HTERT RPE-1 (cell line): ENCODE measurements around the gene SPR.
"Not testable (repeated sequence)": the region's sequence is repeated elsewhere in the genome, so short reads cannot be mapped to it uniquely, and the experiment has no call there.

Experiments
- in situ Hi-C: fragments of 300-500 bp; cut with MboI; formaldehyde crosslinking; loops from 4 replicates; pipeline ENCODE4 v1.14.3; 2020; ENCODE audit warnings: low sequenced_read_pairs

SPR gene

DNA sequence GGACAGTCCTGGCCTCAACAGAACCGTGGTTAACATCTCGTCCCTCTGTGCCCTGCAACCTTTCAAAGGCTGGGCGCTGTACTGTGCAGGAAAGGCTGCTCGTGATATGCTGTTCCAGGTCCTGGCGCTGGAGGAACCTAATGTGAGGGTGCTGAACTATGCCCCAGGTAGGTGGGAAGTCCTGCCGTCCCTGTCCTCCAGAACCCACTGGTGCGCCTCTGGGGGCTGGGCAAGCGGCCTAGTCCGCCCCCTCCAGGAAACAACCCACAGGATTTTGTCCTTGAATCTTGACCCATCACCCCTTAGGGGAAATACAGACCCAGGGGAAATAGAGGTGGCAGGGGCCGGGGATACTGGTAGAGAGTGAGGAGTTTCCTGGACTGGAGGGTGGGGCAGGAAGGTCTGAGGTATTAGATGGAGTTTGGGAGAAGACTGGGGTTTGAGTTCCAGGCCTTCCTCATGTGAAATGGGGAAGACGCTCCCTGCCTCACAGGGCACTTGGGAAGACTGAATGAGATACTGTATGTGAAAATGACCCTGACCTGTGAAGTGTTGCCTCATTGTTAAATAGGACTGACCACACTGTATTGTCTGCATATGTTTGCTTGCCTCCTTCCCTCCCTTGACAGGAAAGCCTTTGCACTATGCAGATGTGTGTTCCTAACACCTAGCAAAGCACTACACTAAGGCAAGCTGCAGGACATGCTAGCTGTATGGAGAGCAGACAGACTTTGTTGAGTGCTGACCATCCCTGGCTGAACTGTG, 1.4 kb downstream of the SPR start:
- in situ Hi-C loops = no loop called here

DNA sequence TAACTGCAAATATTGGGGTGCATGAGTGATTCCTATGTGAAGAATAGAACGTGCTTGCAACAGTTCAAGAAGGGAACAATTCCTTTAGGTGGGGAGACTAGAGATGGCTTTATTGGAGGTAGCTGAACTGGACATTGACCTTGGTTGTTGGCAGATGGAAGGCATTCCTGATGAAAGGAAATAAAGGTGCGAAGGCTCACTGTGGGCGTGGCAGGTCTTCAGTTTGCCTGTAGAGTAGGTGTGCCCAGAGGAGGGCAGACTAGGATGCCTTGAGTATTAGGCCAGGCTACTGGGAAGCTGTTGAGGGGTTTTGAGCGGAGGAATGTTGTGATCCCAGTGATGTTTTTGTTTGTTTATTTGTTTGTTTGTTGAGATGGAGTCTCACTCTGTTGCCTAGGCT, 2.8 kb downstream of the SPR start:
- in situ Hi-C loops = no loop called here

DNA sequence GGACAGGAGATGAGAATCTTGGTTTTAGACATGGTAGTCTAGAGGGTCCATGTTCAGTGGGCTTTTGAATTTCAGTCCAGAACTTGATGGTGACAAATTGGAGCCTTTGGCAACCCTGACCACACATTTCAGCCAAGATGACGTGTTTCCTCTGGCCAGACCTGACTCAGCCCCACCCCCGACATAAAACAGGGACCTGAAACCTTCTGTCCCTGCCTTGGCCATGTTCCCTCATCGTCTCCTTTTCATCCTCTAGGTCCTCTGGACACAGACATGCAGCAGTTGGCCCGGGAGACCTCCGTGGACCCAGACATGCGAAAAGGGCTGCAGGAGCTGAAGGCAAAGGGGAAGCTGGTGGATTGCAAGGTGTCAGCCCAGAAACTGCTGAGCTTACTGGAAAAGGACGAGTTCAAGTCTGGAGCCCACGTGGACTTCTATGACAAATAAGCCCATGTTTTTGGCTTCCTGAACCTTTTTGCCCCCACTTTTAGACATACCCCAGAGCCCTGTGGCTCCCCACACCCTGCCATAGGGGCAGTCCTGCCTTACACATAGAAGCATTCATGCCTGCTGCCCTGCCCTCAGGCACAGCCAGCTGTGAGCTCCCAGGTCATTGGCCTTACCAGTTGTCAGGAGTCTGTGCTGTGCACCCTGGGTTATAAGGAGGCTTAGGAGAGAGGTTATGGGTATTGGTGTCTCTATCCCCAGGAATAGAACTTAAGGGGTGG, 4.0 kb downstream of the SPR start:
- in situ Hi-C loops = no loop called here

DNA sequence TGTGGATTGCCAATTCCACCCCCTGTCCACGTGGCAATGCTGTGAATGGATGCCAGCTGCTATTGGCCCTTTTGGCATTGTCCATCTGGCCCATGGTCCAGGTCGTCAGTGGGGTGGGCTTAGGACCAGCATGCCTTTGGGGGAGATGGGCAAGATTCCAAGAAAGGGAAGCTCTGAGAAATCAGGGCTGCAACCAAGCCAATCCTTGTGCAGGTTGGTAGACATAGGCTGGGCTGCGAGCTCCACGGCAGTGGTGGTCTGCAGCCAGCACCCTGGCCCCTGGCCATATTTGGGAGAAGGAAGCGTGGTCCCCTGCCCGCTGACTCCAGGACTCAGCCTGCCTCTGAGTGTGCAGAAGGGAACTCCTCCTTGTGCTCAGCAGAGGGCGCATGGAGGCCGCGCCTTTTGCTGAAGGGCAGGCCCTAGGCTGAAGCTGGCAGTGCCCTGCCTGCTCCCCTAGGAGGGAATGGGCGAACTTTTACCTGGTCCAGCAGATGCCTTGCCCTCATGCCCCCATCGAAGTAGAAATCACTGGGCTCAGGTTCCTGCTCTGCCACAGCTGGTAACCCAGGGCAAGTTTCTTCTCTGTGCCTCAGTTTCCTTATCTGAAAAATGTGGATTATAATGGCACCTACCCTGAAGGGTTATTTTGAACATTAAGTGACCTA, 5.4 kb downstream of the SPR start:
- in situ Hi-C loops = no loop called here

GRCh38 chr2:72893594-72894319, 6.5 kb downstream of the SPR start:
- in situ Hi-C loops = no loop called here

DNA sequence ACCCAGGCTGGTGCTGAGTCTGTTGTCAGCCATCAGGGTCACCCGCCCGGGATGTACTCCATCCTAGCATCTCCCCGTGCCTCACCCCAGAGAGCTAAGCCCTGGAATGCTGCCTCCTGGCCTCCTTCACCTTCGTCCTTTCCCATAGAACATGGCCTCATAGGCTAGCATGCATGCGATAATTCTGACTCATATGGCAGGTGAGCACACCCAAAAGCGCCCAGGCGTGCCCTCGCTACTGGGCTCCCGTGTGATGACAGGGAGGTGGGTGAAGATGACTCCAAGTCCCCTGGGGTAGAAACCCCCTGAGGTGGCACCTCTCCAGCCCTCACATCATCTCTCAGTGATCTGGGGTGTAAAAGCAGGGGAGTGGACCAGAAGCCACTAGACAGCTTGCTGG, 7.3 kb downstream of the SPR start:
- in situ Hi-C loops = no loop called here

DNA sequence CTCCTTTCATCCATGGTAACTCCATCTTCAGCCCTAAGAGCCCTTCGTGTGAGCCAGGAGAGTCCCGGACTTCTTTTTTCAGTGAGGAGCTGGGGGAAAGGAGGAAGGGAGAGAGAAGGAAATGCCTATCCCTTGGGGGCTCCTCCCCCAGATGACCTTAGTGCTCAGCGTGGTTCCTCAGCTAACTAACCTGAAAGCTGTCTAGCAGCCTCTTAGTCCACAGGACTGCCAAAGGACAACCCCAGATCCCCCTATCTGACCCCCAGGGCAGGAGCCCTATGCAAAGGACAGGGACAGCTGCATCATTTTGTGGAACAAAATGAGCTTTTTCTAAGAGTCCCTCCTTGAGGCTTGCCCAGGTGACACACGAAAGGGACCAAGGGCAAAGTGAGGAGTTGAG, 7.9 kb downstream of the SPR start:
- in situ Hi-C loops = no loop called here

DNA sequence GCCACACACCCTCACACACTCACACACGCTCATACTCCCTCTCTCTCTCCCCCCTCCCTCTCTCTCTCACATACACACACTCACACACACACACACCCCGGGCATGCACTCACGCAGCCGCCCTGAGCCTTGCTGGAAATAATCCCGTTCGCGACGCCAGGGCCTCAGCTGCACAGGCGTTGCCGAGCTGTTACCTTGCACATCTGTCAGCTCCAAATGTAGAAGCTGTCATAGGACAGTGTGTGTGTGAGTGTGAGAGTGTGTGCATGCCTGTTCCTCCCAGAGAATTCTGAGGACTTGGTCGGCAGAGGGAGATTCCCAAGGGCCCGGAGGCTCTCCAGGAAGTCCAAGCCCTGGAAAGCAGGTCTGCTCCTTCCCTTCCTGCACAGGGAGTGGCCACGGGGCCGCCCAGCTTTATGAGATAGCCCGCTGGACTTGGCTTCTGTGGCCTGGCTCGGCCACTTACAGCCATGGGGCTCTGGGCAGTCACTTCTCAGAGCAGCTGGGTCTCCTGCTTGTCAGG, 8.6 kb downstream of the SPR start:
- in situ Hi-C loops = no loop called here

GRCh38 chr2:72896446-72896845, 9.2 kb downstream of the SPR start:
- in situ Hi-C loops = no loop called here

- in situ Hi-C loops = no loop called here
These were observed 10.8 kb downstream of the SPR start for GRCh38 chr2:72897785-72898584.

DNA sequence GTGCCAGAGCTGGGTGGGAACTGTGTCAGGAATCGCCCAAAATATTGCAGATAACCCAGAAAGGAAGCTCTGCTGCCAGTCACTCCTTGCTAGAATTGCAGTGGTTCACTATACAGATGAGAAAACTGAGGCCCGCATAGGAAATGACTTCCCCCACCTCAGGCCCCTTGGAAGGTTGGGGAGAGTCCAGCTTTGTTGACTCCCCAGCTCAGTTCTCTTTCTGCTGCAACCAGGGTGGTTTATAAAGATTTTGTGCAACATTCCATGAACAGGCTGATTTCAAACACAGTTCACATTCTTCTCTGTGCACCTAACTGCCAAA, 11.3 kb downstream of the SPR start:
- in situ Hi-C loops = no loop called here

DNA sequence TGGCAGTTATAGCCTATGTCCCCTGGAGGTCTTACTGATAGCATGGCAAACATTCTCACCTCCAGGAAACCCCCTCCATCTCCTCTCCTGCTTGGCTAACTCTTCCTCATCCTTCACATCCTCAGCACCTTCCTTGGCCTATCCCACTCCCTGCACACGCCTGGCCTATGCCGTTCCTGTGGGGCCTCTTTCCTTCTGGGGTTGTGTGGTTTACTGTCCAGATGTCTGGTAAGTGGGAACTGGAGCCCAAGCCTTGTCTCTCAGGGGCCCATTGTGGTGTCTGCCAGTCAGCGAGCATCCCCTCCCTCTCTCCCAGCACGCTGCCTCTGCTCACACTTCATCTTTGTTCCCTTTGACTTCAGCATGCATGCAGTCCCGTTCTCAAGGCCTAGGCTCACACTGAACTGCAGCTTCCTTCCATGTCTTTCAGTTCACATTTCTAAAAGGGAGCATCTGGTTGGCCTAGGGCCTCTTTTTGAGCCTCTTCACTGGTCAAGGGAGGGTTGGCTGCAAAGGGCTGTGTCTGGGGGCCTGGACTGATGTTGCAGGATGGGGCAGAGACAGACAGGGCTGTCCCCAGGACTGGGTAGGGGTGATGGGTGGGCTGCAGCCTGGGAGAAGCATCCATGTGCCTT, 13.1 kb downstream of the SPR start:
- in situ Hi-C loops = no loop called here

GRCh38 chr2:72901426-72901825, 14.2 kb downstream of the SPR start:
- in situ Hi-C loops = no loop called here

- in situ Hi-C loops = not testable (repeated sequence)
These were observed 20.2 kb downstream of the SPR start for GRCh38 chr2:72907369-72907768.

DNA sequence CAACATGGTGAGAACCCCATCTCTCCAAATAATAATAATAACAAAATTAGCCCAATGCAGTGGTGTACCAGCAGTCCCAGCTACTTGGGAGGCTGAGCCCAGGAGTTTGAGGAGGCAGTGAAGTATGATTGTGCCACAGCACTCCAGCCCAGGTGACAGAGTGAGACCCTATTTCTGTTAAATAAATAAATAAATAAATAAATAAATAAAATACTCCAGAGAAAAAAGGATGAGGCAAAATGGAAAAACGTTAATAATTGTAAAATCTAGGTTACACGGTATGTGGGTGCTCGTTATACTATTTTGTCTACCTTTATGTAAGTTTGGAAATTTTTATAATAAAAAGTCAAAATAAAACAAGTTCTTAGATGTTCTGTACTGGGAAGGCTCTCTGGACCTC, 21.5 kb downstream of the SPR start:
- in situ Hi-C loops = no loop called here

DNA sequence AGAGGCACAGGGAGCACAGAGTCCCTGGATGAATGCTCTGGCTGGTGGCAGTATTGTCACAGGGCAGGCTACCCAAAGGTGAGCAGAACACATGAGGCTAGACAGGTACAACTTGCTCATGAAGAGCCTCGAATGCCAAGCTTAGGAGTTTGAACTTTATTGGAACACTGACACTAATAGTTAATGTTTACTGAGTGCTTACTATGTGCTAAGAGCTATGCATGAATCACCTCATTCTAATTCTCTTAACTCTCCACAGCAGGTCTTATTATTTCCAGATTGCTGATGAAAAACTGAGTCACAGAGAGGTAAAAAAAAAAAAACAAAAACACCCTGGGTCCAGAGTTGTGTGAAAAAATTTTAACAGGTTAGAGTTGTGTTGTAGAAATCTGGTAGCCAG, 24.0 kb downstream of the SPR start:
- in situ Hi-C loops = no loop called here

DNA sequence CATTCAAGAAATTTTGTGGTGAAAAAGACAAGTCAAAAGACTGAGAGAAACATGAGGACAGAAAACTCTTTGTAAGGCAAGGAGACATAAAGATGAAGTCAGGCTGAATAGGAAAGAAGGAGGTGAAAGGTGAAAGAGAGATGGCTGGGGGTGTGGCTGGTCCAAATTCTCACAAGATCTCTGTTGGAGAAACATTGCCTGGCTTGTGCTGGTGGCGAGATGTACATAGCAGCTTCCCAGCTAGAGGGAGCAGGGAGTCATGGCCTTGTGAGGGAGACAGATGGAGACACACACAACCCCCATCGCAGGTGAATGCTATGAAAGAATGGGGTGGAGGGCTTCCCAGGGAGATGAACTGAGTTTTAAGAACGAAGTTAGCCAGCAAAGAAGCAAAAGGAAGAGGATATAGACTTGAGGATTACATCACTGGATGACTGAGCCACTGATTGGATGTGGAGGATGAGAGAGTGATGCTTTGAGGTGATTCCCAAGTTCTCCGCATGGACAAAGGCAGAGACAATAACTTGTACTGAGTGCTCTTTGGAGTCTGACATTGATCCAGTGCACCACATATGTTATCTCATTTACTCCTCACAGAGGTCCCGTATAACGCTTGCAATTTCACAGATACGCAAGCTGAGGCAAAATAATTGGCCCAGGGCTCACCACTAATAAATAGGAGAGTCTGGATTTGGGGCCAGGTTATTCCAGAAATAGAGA, 26.4 kb downstream of the SPR start:
- in situ Hi-C loops = no loop called here

DNA sequence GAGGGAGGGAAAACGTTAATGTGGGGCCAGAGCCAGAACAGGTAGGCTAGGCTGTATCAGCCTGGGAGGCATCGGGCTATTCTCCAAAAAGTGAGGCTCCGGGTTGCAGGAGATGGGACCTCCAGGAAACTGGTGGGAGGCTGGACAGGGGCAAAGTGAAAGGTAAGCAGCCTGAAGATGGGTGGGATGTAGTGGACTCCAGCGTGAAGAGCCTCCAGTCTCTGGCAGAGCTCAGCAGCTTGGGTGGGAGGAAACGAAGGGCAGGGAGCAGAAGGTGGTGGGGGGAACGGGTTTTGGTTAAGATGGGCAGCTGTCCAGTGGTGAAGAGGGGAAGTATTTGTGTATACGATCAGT, 27.0 kb downstream of the SPR start:
- in situ Hi-C loops = no loop called here

GRCh38 chr2:72914589-72915319, 27.5 kb downstream of the SPR start:
- in situ Hi-C loops = no loop called here
